GM19328 (cell line): ENCODE results near the gene PRRC2A.
"Not testable (repeated sequence)": the region's sequence is repeated elsewhere in the genome, so short reads cannot be mapped to it uniquely, and the experiment has no call there.

Experiments used
- ATAC-seq: cut with Tn5 transposase; IDR thresholded peaks from one replicate; pipeline ENCODE4 v1.9.1; 2021; ENCODE audit warnings: mild to moderate bottlenecking, moderate library complexity; ENCODE audit not compliant: unreplicated experiment

Gene PRRC2A

DNA sequence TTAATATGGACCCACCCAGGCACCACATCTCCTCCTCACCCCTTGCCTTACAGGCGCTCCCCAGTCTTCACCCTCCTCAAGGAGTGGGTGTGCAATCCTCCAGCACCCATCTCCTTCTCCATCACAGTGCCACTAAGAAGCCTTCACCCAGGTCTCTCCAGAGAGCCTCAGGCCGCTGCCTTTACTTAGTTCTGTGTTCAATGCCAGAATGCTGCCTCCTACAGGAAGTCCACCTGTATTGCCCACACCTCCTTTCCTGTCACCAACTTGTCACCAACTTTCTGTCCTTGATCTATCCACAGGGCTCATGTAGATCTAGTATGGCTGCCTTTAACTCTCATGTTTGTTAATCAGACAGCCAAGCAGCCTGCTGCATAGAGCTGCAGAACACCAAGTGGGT lies 35.0 kb upstream of the PRRC2A start:
- ATAC-seq: no peak

DNA sequence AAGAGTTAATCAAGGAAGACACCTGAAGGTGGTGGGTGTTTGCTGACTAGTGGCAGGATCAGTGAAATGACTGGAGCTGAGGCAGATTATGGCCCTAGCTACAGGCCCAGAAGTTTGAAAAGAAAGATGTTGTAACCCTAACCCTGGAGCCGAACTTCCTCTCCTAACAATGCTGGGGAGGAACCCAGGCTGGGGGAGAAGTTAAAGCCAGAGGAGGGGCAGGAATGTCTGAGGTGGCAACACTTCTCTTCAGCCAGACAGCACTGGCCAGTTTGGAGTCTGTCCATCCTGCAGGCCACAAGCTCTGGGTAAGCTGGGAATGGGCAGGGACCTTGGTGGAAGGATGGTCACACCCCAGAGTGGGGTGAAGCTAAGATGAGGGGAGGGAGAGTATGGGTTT lies 34.5 kb upstream of the PRRC2A start, which contains the start of gene LST1:
LST1 (plus strand) TSS at position 270 of the 400 bp plus-strand sequence. CDS start 1,023 bp downstream, outside the sequence.
- no peak for ATAC-seq

DNA sequence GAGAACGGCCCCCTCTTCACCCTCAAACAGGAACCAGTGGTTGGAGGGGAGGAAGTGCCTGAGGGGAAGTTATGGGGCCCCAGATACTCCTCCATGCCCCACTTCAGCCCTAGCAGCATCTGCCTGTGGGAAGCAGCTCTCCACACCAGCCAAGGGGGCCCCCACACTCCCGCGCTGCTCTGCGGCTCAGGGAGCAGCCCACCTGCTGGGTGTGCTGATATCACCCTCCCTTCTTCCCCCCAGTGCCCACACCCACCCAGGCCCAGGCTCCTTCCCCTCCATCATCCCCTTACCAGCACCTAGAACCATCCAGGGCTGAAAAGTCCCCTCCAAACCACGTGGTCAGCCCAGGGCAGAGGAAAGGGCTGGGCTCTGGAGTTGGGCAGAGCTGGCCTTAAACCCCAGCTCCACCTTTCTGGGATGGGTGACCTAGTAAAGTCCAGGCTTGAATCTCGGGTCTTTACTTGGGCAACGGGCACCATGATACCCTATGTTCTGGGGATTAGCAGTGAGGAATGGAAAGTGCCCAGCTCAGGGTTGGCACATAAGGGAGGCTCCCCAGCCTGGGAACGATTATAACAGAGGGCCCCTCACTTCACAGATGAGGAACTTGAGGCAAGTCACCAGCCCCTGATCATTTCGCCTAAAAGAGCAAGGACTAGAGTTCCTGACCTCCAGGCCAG lies 33.8 kb upstream of the PRRC2A start:
- ATAC-seq: no peak

- ATAC-seq: no peak
These were observed 32.4 kb upstream of the PRRC2A start for GRCh38 chr6:31587791-31588777.

GRCh38 chr6:31588871-31589650 lies 31.5 kb upstream of the PRRC2A start:
- no peak for ATAC-seq

DNA sequence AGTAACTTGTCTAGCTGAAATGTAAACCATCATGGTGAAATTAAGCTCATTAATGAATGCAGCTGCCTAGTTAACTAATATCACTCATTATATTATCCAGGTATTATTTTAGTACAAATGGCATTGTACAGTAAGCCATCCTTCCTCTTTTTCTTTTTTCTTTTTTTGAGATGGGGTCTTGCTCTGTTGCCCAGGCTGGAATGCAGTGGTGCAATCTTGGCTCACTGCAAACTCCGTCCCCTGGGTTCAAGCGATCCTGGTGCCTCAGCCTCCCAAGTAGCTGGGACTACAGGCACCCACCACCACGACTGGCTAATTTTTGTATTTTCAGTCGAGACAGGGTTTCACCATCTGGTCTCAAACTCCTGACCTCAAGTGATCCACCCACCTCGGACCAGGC lies 29.8 kb upstream of the PRRC2A start:
- not testable (repeated sequence) for ATAC-seq

DNA sequence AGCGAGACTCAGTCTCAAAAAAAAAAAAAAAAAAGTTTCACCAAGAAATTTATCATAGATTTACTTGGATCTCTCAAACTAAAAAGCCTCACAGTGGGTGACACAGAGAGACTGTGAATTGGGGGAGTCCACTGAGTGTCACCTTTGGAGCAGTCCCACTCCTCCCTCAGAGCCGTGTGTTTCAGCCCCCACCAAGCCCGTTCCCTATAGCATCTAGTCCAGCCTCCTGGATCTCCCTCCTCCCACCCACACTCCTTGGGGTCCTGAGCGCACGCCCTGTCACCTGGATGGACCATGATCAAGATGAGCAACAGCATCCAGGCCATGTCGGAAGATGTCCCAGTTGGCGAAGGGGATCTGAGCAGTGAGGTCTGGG lies 28.1 kb upstream of the PRRC2A start:
- no peak for ATAC-seq

DNA sequence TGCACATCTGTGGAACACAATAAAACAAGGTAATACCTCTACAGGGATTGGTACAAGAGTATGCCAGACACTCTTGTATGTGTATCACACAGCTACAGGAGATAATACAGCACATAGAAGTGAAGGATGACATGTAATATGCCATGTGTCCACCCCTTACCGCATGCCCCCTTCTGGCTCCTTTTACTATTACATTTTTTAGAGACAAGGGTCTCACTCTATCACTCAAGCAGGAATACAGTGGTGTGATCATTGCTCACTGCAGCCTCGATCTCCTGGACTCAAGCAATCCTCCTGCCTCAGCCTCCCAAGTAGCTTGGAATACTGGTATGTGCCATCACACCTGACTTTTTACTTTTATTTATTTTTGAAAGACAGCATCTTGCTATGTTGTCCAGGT lies 23.5 kb upstream of the PRRC2A start:
- ATAC-seq: no peak

DNA sequence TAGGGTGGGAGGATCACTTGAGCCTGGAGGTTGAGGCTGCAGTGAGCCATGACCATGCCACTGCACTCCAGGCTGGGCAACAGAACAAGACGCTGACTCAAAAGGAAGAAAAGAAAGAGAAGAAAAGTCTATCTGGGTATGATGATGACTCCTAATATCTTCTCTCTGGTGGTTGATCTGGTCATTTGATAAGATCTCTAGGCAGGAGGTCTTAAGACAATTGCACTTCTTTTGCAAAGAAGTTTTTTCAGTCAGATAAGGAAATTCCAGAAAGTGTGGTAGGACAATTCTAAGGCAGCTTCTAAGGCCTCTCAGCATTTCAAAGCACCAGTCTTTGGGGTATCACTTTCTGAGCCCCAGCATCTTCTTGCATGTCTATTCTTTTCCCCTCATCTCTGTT lies 13.2 kb upstream of the PRRC2A start:
- no peak for ATAC-seq

GRCh38 chr6:31609519-31610406 lies 10.8 kb upstream of the PRRC2A start:
- no peak for ATAC-seq

DNA sequence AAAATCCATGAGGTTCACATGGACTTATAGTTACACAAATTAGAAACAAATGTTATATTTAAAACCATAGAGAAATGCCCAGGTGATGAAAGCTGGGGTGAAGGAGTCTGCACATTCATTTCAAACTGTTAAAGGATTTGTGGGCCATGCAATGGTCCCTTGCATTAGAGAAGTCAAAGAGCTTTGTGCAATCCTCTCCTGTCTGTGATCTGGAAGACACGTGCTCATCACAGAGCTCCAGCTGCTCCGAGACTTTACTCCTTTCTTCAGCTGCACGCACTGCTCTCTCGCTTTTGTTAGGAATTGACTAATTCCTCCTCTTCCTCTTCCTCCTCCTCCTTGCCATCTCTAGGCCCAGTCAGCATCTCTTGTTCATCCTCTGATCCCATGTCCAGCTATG lies 9.5 kb upstream of the PRRC2A start:
- ATAC-seq: no peak

- ATAC-seq: no peak
These were observed 6.4 kb upstream of the PRRC2A start for GRCh38 chr6:31614075-31614619.

DNA sequence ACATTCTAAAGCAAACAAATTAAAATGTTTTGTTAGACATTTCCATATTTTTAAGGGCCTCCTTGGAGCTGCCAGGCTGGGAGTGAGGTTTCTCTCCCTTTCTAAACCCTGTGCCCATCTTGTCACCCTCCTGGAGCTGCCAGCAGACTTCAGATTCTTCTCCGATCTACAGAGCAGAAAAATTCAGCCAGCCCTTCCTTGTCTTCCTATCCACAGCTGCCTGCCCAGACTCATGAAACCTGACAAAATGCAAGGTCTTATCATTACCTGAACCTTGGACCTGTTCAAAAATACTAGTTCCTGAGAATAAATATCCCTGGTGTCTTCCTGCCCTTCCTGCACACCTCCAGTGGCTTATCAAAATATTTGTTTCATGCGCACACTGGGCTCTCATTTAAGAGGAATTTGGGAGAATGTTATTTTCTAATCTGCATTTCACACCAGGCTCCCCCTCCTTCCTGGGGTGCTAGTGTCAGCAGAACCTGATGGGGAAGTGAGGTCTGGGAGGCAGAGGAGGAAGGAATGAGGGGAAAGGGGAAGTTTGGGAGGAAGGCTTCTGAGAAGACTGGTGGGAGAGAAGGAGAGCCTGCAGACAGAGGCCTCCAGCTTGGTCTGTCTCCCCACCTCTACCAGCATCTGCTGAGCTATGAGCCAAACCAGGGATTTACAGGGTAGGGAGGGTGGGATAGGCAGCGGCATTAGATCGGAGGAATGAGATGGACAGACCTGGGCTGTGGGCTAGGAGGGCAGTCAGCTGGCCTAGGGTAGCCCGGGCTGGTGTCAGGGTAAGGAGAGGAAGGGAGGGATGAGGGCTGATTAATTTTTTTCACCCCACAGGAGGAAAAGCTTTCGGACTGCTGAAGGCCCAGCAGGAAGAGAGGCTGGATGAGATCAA lies 5.6 kb upstream of the PRRC2A start, which contains the start of gene AIF1:
AIF1 (plus strand) TSS at position 551 of the 895 bp plus-strand sequence; CDS start at position 647, 96 bp downstream.
- no peak for ATAC-seq

DNA sequence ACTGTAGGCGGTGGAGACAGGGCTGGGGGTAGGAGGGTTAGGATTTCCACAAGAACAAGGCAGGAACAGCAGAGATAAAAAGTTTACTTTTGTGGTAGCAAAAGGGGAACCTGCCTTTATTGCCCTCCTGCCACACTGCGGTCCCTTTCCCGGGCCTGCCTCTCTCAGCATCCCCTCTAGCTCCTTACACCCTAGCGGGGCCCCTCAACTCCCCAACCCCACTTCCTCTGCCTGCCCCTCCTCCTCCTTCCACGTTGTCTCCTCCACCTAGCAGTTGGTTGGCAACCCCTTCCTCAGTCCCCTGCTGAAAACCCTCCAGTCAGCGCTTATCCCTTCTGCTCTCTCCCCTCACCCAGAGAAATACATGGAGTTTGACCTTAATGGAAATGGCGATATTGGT lies 4.8 kb upstream of the PRRC2A start:
- ATAC-seq: no peak

DNA sequence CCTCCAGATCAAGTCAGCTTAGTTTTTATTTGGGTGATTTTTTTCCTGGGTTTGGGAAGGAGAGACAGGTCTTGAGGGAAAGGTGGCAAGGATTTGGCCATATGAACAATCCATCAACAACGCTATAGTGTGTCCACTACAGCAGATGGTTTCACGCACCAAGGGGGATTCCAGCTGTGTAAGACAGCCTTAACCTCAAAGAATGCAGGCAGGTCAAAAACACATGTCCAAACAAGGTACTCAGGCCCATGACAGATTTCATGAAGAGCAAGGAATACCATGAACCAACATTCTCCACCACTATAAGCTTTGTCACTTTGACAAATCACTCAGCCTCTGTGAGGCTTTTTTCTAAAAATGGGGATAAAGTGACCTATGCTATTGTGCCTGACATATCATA lies 3.5 kb upstream of the PRRC2A start:
- ATAC-seq: no peak

GRCh38 chr6:31619805-31620585 lies 520 bp upstream of the PRRC2A start:
- ATAC-seq: peak; percentile 79

- no peak for ATAC-seq
These were observed 915 bp downstream of the PRRC2A start for GRCh38 chr6:31621320-31621939.

GRCh38 chr6:31621991-31622390 lies 1.5 kb downstream of the PRRC2A start:
- no peak for ATAC-seq
